ENCODE results near the gene RNF14.

- TF ChIP-seq CTCF (conservative IDR thresholded peaks at IDR 0.05 in 1 of 2, IDR thresholded peaks at IDR 0.05 in 1 of 2; ENCODE audit: extremely low read depth in 1 of 2, insufficient read depth in 1 of 2, low read depth in 1 of 2, low read length in 2 of 2), result no peak
- no peak for TF ChIP-seq EZH2 (IDR thresholded peaks at IDR 0.05; ENCODE audit: borderline replicate concordance, low read length)
Observed at GRCh38 chr5:141947316-141947715, 21.6 kb upstream of the RNF14 start.
